ENCODE data around the gene PIK3C3.

PIK3C3 gene

DNA sequence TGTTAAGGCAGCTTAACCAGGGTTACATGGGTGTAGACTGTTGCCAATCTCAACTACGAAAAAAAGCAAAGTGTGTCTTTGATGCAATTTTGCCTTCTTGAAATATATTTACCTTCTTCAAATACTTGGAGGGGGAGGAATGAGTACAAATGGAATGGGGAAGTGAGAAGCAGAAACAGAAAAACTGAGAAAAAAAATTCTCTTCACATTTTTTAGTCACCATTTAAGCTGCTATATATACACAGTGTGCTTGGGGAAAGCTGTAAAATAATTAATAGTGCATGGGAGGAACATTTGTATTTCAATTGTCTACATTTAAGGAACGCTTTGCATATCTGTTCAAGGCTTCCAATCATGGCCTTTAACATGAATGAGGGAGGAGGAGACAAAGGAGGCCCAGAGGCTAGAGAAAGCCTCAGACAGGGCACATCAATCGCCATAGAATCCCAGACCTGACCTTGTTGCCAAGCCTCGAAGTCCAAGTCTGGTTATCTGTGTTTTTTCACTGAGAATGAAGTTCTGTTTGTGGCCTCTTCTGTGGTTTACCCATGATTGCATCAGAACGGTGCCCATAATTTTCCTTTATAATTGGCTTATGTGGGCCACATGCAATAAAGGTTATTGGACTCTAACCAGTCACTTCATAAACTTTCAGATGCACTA lies 158.6 kb downstream of the PIK3C3 start:
- in situ Hi-C loops (cut with HindIII; ENCODE audit: low sequenced_read_pairs): no loop called here

DNA sequence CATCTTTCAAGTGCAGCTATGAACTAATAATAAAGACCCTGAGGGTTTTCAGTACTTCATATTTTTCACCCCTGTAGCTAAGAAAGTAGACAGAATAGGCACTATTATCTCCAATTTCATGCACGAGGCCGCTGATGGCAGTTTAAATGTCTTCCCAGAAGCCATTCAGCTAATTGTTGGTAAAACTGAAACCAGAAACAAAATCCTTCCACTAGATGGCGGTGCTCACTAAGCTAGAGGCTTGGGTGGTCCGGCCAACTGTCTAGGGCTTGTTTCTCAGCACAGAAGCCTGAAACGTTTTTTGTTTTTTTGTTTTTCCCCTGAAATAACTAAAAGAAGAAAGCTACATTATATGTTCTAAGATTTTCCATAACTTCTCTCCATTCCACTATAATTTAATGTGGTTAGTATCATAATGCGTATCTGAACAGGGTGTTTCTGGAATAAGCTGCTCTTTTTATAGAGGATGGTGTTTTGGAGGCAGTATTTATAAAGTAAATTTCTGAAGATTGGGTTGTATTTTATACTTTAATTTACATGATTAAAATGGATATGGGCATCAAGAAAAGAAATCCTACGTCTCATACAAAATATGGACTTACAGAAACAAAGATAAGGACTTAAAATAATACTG lies 159.4 kb downstream of the PIK3C3 start:
- in situ Hi-C loops (cut with HindIII; ENCODE audit: low sequenced_read_pairs): no loop called here

DNA sequence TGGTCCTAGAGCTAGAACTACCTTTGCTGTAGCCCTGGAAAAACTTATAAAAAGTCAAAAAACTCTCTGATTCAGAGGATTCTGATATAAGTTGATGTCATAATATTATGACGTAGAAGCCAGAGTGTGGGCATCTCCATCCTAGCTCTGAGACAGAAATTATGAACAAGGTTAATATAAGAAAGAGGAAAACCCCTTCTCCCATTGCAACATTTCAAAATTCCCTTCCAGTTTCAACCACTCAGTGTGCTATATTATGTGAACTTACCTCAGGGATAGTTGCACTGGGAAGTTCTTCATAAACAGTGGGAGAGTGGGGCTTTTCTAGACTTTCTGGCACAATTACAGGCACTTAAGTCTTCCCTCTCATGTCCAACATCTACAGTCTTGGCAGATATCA lies 171.6 kb downstream of the PIK3C3 start:
- in situ Hi-C loops (cut with HindIII; ENCODE audit: low sequenced_read_pairs): no loop called here

DNA sequence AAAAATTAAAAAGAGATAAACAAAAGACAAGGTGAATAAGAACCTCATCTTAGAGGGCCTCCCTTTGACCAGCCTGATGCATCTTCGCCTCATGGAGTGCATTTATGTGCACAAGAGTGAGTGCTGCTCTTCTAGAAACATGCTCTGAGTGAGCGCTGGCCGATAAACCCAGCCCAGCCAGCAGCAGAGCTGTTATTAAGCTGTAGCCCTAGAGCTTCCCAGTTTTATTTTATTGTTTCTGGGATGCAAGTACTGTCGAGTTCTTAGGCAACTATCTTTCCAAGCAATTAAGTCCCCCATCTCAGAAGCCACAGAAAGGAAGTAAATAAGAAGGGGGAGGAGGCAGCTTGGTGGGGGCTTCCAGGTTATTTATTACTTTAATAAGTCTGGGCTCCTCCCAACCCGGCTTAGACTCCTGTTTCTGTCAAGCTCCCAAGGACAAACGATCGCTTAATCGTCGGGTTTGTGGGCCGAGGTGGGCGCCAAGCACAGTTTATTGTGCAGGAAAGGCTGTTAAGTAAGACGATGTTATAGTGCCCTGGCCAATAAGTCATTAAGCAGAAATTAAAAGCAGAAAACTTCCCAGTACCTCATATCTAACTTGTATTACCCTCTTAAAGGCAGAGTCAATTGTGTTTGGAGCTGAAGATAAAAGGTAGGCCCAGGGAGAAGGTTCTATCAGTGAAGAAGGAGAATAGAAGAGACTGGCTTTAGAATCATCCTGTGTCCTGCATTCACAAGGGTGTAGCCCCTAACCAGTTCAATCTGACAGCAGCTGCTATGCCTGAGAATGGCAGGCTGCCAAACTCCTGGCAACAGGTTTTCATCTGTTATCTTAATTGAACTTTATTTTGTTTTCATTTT lies 176.3 kb downstream of the PIK3C3 start:
- in situ Hi-C loops (cut with HindIII; ENCODE audit: low sequenced_read_pairs): no loop called here

DNA sequence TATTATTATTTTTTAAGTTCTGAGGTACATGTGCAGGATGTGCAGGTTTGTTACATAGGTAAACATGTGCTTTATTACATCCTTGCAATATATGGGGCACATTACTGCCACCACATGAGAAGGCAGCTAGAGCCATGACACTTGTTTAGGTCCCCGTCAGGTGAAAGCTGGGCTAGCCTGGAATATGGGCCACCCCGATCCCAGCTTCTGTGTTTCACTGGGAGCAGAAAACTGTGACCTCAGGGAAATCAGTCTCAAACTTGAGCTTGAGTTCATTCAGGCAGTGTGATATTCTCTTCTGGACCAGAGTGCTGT lies 176.9 kb downstream of the PIK3C3 start:
- in situ Hi-C loops (cut with HindIII; ENCODE audit: low sequenced_read_pairs): no loop called here

Measured in DLD1 (cell line).